HCT116 (cell line): ENCODE results near the gene DIDO1. TPM values are rescaled to one million over a fixed set of nuclear protein-coding genes. Genes with fewer than 3 reads are reported as not detected.

Source experiments
- ATAC-seq: fragments of 200-7000 bp; cut with Tn5 transposase; 2 replicates; pipeline ENCODE4 v1.9.1; 2020; ENCODE audit warnings: mild to moderate bottlenecking, moderate library complexity
- BruUV-seq: library from RNA; stranded (reverse); fragments of 400-500 nt; replicated peaks from 2 replicates; lab custom pipeline; 2021; lab: Mats Ljungman, UMichigan
- CTCF ChIA-PET: fragments of 300-600 bp; sonication (Branson Sonifier 250); formaldehyde crosslinking; loops from one replicate; lab custom pipeline; 2021; ENCODE audit warnings: antibody characterized with exemption; lab: Charles Lee
- POLR2A ChIA-PET: fragments of 300-600, 350-600 bp; sonication (Branson Sonifier 250); formaldehyde crosslinking; loops from one replicate; lab custom pipeline; 2021; ENCODE audit warnings: antibody characterized with exemption; lab: Charles Lee
- RAD21 ChIA-PET, 2 experiments: fragments of 300-600 bp; sonication (Branson Sonifier 250); formaldehyde crosslinking; loops; one replicate each; lab custom pipeline; 2023; ENCODE audit warnings: low total read pairs in 2 of 2; ENCODE audit not compliant: uncharacterized antibody in 2 of 2, unreplicated experiment in 2 of 2, low non-redundant PET in 1 of 2; lab: Charles Lee
- DNase-seq: peaks from one replicate; pipeline ENCODE4 v3.0.0-alpha.2; 2010; ENCODE audit warnings: low read depth, low spot score
- H2AFZ ChIP-seq: fragments of 200-600 bp; shearing (Covaris generic), sonication (generic); 2 replicates; pipeline ENCODE4 v1.6.1; 2017; ENCODE audit warnings: low read depth, mixed run types, mixed read lengths, antibody characterized with exemption, low read length; ENCODE audit not compliant: poor library complexity, severe bottlenecking
- H3K27ac ChIP-seq: 2 replicates; pipeline ENCODE4 v1.5.1; 2012; ENCODE audit warnings: low read depth, low read length
- H3K27me3 ChIP-seq: fragments of 200-600 bp; sonication (generic); 2 replicates; pipeline ENCODE4 v1.6.1; 2016; ENCODE audit warnings: mixed run types, low read length, mixed read lengths; ENCODE audit not compliant: insufficient read depth
- H3K36me3 ChIP-seq, 2 experiments: fragments of 200-500 bp in 1 of 2; fragments of 200-600 bp in 1 of 2; sonication (Bioruptor generic) in 1 of 2; sonication (generic) in 1 of 2; 2 replicates each; pipeline versions ENCODE4 v1.5.1 to v1.6.1; 2014 to 2016; ENCODE audit warnings: low read length in 2 of 2, inconsistent platforms in 1 of 2, mixed read lengths in 1 of 2, mixed run types in 1 of 2; ENCODE audit not compliant: insufficient read depth in 2 of 2, control insufficient read depth in 1 of 2
- H3K4me1 ChIP-seq, 2 experiments: fragments of 200-600 bp in 1 of 2; sonication (generic) in 1 of 2; 2 replicates each; pipeline versions ENCODE4 v1.5.1 to v1.6.1; 2012 to 2017; ENCODE audit warnings: low read length in 2 of 2, inconsistent platforms in 1 of 2, mild to moderate bottlenecking in 1 of 2, mixed read lengths in 1 of 2, mixed run types in 1 of 2, moderate library complexity in 1 of 2; ENCODE audit not compliant: insufficient read depth in 2 of 2, control insufficient read depth in 1 of 2
- H3K4me2 ChIP-seq: fragments of 200-600 bp; sonication (generic); 2 replicates; pipeline ENCODE4 v1.6.1; 2017; ENCODE audit warnings: mixed run types, low read length, mixed read lengths
- H3K4me3 ChIP-seq, 2 experiments: fragments of 200-600 bp in 1 of 2; sonication (generic) in 1 of 2; replicated peaks in 1 of 2; 2 replicates each; pipeline ENCODE4 v1.5.1; 2011 to 2016; ENCODE audit warnings: low read length in 2 of 2, control low read depth in 1 of 2, low read depth in 1 of 2, mild to moderate bottlenecking in 1 of 2, mixed read lengths in 1 of 2, mixed run types in 1 of 2
- H3K79me2 ChIP-seq: fragments of 200-600 bp; sonication (generic); 2 replicates; pipeline ENCODE4 v1.6.1; 2017; ENCODE audit warnings: mild to moderate bottlenecking, mixed run types, low read length, moderate library complexity, mixed read lengths; ENCODE audit not compliant: insufficient read depth
- H3K9ac ChIP-seq: fragments of 200-600 bp; sonication (generic); 2 replicates; pipeline ENCODE4 v1.6.1; 2016; ENCODE audit warnings: low read length, mixed read lengths
- H3K9me2 ChIP-seq: fragments of 200-600 bp; sonication (generic), shearing (Covaris generic); 2 replicates; pipeline ENCODE4 v1.6.1; 2017; ENCODE audit warnings: mixed run types, mild to moderate bottlenecking, moderate library complexity; ENCODE audit not compliant: insufficient read depth
- H3K9me3 ChIP-seq, 2 experiments: fragments of 200-500 bp in 1 of 2; fragments of 200-600 bp in 1 of 2; sonication (Bioruptor generic) in 1 of 2; sonication (generic) in 1 of 2; 2 replicates each; pipeline ENCODE4 v1.6.1; 2014 to 2017; ENCODE audit warnings: low read length in 2 of 2, mixed read lengths in 2 of 2, inconsistent platforms in 1 of 2, low read depth in 1 of 2, mild to moderate bottlenecking in 1 of 2, mixed run types in 1 of 2, moderate library complexity in 1 of 2; ENCODE audit not compliant: control insufficient read depth in 1 of 2, insufficient read depth in 1 of 2
- H4K20me1 ChIP-seq: fragments of 200-600 bp; sonication (generic), shearing (Covaris generic); 2 replicates; pipeline ENCODE4 v1.6.1; 2017; ENCODE audit warnings: mixed run types, mild to moderate bottlenecking, moderate library complexity; ENCODE audit not compliant: insufficient read depth
- CEBPB ChIP-seq: IDR thresholded peaks from 2 replicates; pipeline ENCODE4 v1.6.1; 2012; ENCODE audit warnings: low read depth
- EZH2 ChIP-seq: fragments of 200-600 bp; sonication (generic); IDR thresholded peaks from 2 replicates; pipeline ENCODE4 v1.6.1; 2017; ENCODE audit warnings: antibody characterized with exemption, mixed run types
- JUND ChIP-seq: IDR thresholded peaks from 2 replicates; pipeline ENCODE4 v1.6.1; 2012
- POLR2AphosphoS5 ChIP-seq: IDR thresholded peaks from 2 replicates; pipeline ENCODE4 v1.6.1; 2011; ENCODE audit warnings: mild to moderate bottlenecking, low read depth, low read length, moderate library complexity
- RAD21 ChIP-seq: IDR thresholded peaks from 2 replicates; pipeline ENCODE4 v1.6.1; 2012; ENCODE audit warnings: low read depth, mild to moderate bottlenecking
- SIN3A ChIP-seq: IDR thresholded peaks from 2 replicates; pipeline ENCODE4 v1.6.1; 2012; ENCODE audit warnings: low read depth
- YY1 ChIP-seq: IDR thresholded peaks from 2 replicates; pipeline ENCODE4 v1.6.1; 2011; ENCODE audit warnings: low read length, low read depth, moderate library complexity, mild to moderate bottlenecking; ENCODE audit not compliant: insufficient replicate concordance; ENCODE audit errors: extremely low read depth
- intact Hi-C: fragments of 100-400 bp; cut with micrococcal nuclease; formaldehyde crosslinking; loops from 2 replicates; pipeline ENCODE4 v1.10.0; 2022
- total RNA-seq: library from RNA; stranded (reverse); gene quantifications from one replicate; pipeline ENCODE4 v1.2.1, GENCODE V29; 2021; ENCODE audit not compliant: unreplicated experiment
- TF ChIP-seq, protein P1 (sequence below): IDR thresholded peaks from 2 replicates; pipeline ENCODE4 v1.6.1; 2012
- TF ChIP-seq, protein P2 (sequence below), 3 experiments: fragments of 200-600 bp in 1 of 3; sonication (generic) in 1 of 3; IDR thresholded peaks in 2 of 3; conservative IDR thresholded peaks in 1 of 3; 2 replicates each; pipeline ENCODE4 v1.5.1; 2012 to 2017; ENCODE audit warnings: low read depth in 2 of 3, low read length in 2 of 3, antibody characterized with exemption in 1 of 3, borderline replicate concordance in 1 of 3, control low read depth in 1 of 3, mild to moderate bottlenecking in 1 of 3, mixed read lengths in 1 of 3, mixed run types in 1 of 3, moderate library complexity in 1 of 3; ENCODE audit not compliant: insufficient read depth in 1 of 3
- TF ChIP-seq, protein P3 (sequence below): IDR thresholded peaks from 2 replicates; pipeline ENCODE4 v1.6.1; 2012

DIDO1 gene
- total RNA-seq, 1 experiment from 2014 or later: 41.4 TPM

DNA sequence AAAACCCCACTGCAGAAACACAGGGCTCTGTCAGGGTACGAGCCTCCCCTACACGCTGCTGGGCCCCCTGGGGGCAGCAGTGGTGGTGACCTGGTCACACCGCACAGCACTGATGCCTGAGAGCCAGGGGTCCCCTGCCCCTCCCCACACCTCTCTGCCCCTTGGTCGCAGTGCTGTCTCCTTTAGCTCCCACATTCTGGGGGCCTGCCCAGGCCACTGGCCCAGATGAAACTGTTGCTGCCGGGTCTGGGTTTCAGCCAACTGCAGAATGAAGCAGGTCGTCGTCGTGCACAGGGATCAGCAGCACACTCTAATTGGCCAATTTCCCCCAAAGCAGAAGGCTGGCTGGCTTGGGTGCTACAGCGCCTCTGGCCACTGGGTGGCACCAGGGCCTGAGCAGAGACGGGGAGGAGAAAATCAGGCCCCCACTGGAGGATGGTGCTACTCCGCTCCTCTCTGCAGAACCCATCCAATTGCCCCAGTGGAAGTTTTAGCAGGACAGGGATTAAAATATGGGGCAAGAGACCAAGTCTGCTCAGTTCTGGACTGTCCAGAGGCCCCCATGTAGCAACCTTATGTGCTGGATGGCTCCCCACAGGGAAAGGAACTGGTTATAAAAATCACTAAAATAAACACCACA is 26.1 kb downstream of the DIDO1 start:
- BruUV-seq: no TSS peak
- peaks cover 5 to 19% of the 10 kb centered on the region in 2 experiments; a peak in 3 of 4 replicates for H3K4me1 ChIP-seq
- ChIA-PET POLR2A (no interaction called here), CTCF (interaction anchor here (1.5 kb wide), 1 partner anchor 25 kb away, joined by 5 read pairs; no protein-coding TSS in a partner anchor), RAD21 (no interaction called here)
- H3K4me3 ChIP-seq: no peak overlapping the region
- ATAC-seq: peak; percentile 94
- H3K79me2 ChIP-seq: 0 out of 2 replicates have a peak, but pooled peaks cover 9% of the 10 kb centered on the region
- TF ChIP-seq SIN3A (no peak), YY1 (no peak), RAD21 (peak; percentile 67), POLR2AphosphoS5 (peak; percentile 52; the same call in 1 of the 2 replicates), JUND (no peak), CEBPB (no peak), EZH2 (no peak)
- TF ChIP-seq, protein P1, sequence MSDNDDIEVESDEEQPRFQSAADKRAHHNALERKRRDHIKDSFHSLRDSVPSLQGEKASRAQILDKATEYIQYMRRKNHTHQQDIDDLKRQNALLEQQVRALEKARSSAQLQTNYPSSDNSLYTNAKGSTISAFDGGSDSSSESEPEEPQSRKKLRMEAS: no peak
- TF ChIP-seq, protein P2, sequence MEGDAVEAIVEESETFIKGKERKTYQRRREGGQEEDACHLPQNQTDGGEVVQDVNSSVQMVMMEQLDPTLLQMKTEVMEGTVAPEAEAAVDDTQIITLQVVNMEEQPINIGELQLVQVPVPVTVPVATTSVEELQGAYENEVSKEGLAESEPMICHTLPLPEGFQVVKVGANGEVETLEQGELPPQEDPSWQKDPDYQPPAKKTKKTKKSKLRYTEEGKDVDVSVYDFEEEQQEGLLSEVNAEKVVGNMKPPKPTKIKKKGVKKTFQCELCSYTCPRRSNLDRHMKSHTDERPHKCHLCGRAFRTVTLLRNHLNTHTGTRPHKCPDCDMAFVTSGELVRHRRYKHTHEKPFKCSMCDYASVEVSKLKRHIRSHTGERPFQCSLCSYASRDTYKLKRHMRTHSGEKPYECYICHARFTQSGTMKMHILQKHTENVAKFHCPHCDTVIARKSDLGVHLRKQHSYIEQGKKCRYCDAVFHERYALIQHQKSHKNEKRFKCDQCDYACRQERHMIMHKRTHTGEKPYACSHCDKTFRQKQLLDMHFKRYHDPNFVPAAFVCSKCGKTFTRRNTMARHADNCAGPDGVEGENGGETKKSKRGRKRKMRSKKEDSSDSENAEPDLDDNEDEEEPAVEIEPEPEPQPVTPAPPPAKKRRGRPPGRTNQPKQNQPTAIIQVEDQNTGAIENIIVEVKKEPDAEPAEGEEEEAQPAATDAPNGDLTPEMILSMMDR (IDR thresholded peaks at IDR 0.05 in 2 of 3, conservative IDR thresholded peaks at IDR 0.05 in 1 of 3; ENCODE audit: borderline replicate concordance in 1 of 3, insufficient read depth in 1 of 3, low read depth in 2 of 3, low read length in 2 of 3): peak; percentile 68 to 84 (median 77)
- TF ChIP-seq, protein P3, sequence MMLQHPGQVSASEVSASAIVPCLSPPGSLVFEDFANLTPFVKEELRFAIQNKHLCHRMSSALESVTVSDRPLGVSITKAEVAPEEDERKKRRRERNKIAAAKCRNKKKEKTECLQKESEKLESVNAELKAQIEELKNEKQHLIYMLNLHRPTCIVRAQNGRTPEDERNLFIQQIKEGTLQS: no peak
- H3K27me3 ChIP-seq: no peaks in the 10 kb centered on the region
- H3K36me3 ChIP-seq: peaks cover 36 to 44% of the 10 kb centered on the region in 2 experiments
- DNase-seq: peak; percentile 23
- H3K9me3 ChIP-seq: no peaks in the 10 kb centered on the region
- peak overlapping the region; percentile 34; the same call in 1 of the 2 replicates for H3K4me2 ChIP-seq
- no peak overlapping the region for H3K9ac ChIP-seq
- no peaks in the 10 kb centered on the region for H3K9me2 ChIP-seq
- H2AFZ ChIP-seq: no peak overlapping the region
- intact Hi-C loops: loop anchor here (1.0 kb wide), 1 partner anchor 109 kb away; no protein-coding TSS in a partner anchor
- no peaks in the 10 kb centered on the region; the same call in 1 of the 2 replicates for H4K20me1 ChIP-seq
- peak overlapping the region; percentile 44 for H3K27ac ChIP-seq
